GM21526 (cell line): ENCODE results near the gene NLGN1.
"Not testable (repeated sequence)": the region's sequence is repeated elsewhere in the genome, so short reads cannot be mapped to it uniquely, and the experiment has no call there.

Experiments
- ATAC-seq: cut with Tn5 transposase; IDR thresholded peaks from one replicate; pipeline ENCODE4 v1.9.1; 2021; ENCODE audit warnings: moderate library complexity; ENCODE audit not compliant: unreplicated experiment, low FRiP score

The NLGN1 gene

GRCh38 chr3:173552526-173552925 is 155.0 kb downstream of the NLGN1 start:
- no peak for ATAC-seq

GRCh38 chr3:173553635-173554280 is 156.2 kb downstream of the NLGN1 start:
- ATAC-seq = no peak

GRCh38 chr3:173556546-173556945 is 159.0 kb downstream of the NLGN1 start:
- no peak for ATAC-seq

GRCh38 chr3:173567997-173568396 is 170.5 kb downstream of the NLGN1 start:
- ATAC-seq = no peak

- no peak for ATAC-seq
Measured at GRCh38 chr3:173568623-173569022, 171.1 kb downstream of the NLGN1 start.

GRCh38 chr3:173583496-173583895 is 186.0 kb downstream of the NLGN1 start:
- ATAC-seq = no peak

GRCh38 chr3:173584093-173584837 is 186.7 kb downstream of the NLGN1 start:
- ATAC-seq = no peak

- no peak for ATAC-seq
Measured at GRCh38 chr3:173584838-173585831, 187.6 kb downstream of the NLGN1 start.

- ATAC-seq = no peak
Measured at GRCh38 chr3:173586166-173586565, 188.6 kb downstream of the NLGN1 start.

- no peak for ATAC-seq
Measured at GRCh38 chr3:173587055-173587454, 189.5 kb downstream of the NLGN1 start.

GRCh38 chr3:173588556-173588955 is 191.0 kb downstream of the NLGN1 start:
- ATAC-seq = no peak

- ATAC-seq = no peak
Measured at GRCh38 chr3:173589116-173589515, 191.6 kb downstream of the NLGN1 start.

- ATAC-seq = no peak
Measured at GRCh38 chr3:173591401-173591800, 193.9 kb downstream of the NLGN1 start.

GRCh38 chr3:173594881-173595280 is 197.3 kb downstream of the NLGN1 start:
- ATAC-seq = not testable (repeated sequence)

GRCh38 chr3:173599673-173600072 is 202.1 kb downstream of the NLGN1 start:
- no peak for ATAC-seq

- no peak for ATAC-seq
Measured at GRCh38 chr3:173614522-173614921, 217.0 kb downstream of the NLGN1 start.

- ATAC-seq = no peak
Measured at GRCh38 chr3:173615661-173616060, 218.1 kb downstream of the NLGN1 start.

- ATAC-seq = no peak
Measured at GRCh38 chr3:173617490-173617889, 219.9 kb downstream of the NLGN1 start.

- no peak for ATAC-seq
Measured at GRCh38 chr3:173618148-173618547, 220.6 kb downstream of the NLGN1 start.

GRCh38 chr3:173618703-173619102 is 221.2 kb downstream of the NLGN1 start:
- no peak for ATAC-seq

GRCh38 chr3:173622166-173622565 is 224.6 kb downstream of the NLGN1 start:
- ATAC-seq = no peak
